Panc1 (cell line): ENCODE data around the gene FEZF2.

ENCODE experiments used
- CTCF ChIP-seq: fragments of 450-650 bp; IDR thresholded peaks from 2 replicates; pipeline ENCODE4 v1.5.1; 2017; ENCODE audit warnings: mild to moderate bottlenecking
- POLR2AphosphoS5 ChIP-seq: IDR thresholded peaks from 2 replicates; pipeline ENCODE4 v1.6.1; 2012; ENCODE audit warnings: mild to moderate bottlenecking, low read depth, low read length, moderate library complexity

GRCh38 chr3:62405135-62405534 is 31.8 kb upstream of the FEZF2 start:
- no peak for TF ChIP-seq CTCF
- no peak for TF ChIP-seq POLR2AphosphoS5
